Prostate gland (tissue), 2 donors: ENCODE measurements around the gene TPRA1. TPM values are rescaled to one million over a fixed set of nuclear protein-coding genes. Genes with fewer than 3 reads are reported as not detected.
A peak's percentile ranks its signal among the peaks of the same experiment; 100 is the strongest.

Experiments
- DNase-seq: peaks from one replicate; pipeline ENCODE4 v3.0.0-alpha.2; 2019; ENCODE audit warnings: low spot score
- H3K27ac ChIP-seq, 2 donors: fragments of 200-600 bp; sonication (generic); 2 replicates each; pipeline ENCODE4 v1.5.1; 2017 to 2019
- H3K27me3 ChIP-seq: fragments of 200-600 bp; sonication (generic); replicated peaks from 2 replicates; pipeline ENCODE4 v1.5.1; 2019; ENCODE audit not compliant: insufficient read depth
- H3K36me3 ChIP-seq, 2 donors: fragments of 200-600 bp; sonication (generic); 1 replicate in 1 of 2; 2 replicates in 1 of 2; pipeline versions ENCODE4 v1.5.1 to v1.8.1; 2017 to 2019
- H3K4me1 ChIP-seq: fragments of 200-600 bp; sonication (generic); replicated peaks from 2 replicates; pipeline ENCODE4 v1.5.1; 2019
- H3K4me3 ChIP-seq, 2 donors: fragments of 200-600 bp; sonication (generic); 2 replicates each; pipeline ENCODE4 v1.5.1; 2017 to 2019
- H3K9me3 ChIP-seq: fragments of 200-600 bp; sonication (generic); 2 replicates; pipeline ENCODE4 v1.5.1; 2017
- POLR2A ChIP-seq: fragments of 450-650 bp; IDR thresholded peaks from one replicate; pipeline ENCODE4 v1.6.1; 2016; ENCODE audit warnings: antibody characterized with exemption, mild to moderate bottlenecking
- POLR2AphosphoS5 ChIP-seq: sonication (generic); formaldehyde crosslinking; IDR thresholded peaks from one replicate; pipeline ENCODE4 v1.6.1; 2017; ENCODE audit warnings: antibody characterized with exemption
- WGBS: methylation state at CpG from one replicate; pipeline ENCODE4 v1.1.5; 2018; 5-methylcytosine and 5-hydroxymethylcytosine counted together
- intact Hi-C: fragments of 100-400 bp; cut with DNase I; formaldehyde crosslinking; loops from one replicate; pipeline ENCODE4 v1.14.2; 2022
- total RNA-seq, 2 donors: library from RNA; depleted of rRNA; stranded (reverse); fragments of >200 nt; gene quantifications; one replicate each; pipeline ENCODE4 v1.1.0, GENCODE V29; 2016
- TF ChIP-seq, protein P1 (sequence below), 4 experiments: fragments of 200-600 bp in 2 of 4; fragments of 450-650 bp in 2 of 4; sonication (generic) in 2 of 4; IDR thresholded peaks; 1 replicate in 3 of 4; 2 replicates in 1 of 4; pipeline ENCODE4 v1.5.1; 2016 to 2019; ENCODE audit warnings: antibody characterized with exemption in 4 of 4, mild to moderate bottlenecking in 2 of 4, moderate library complexity in 2 of 4

TPRA1 gene
- total RNA-seq, 2 donors from 2014 or later: 46.6 to 73.1 TPM

DNA sequence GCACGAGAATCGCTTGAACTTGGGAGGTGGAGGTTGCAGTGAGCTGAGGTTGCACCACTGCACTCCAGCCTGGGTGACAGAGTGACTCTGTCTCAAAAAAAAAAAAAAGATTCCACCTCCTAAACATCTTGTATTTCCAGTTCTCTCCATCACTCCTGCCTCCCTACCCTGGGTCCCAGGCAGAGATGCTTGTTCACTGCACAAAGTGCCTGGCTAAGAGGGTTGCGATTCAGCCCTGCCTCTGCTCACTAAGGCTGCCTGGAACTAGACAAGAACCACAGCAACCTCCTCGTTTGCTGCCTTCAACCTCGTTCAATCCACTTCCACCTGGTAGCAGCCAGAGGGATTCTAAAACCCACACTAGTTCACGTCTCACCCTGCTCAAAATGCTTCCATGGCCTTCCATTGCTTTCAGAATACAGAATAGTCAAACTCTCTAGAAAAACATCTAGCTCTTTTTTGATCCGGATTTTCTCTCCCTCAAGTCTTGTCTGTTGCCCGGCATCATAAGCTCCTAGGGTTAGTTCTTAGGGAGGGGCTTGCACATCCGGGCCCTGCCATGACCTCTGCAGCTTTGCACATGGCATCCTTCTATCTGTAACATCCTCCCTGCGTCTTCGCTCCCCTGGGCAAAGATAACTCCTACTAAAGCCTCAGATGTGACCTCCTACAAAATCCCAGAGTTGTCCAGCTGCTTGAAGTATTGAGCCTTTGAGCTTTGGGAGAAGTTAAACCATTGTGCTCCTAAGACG, 6.7 kb upstream of the TPRA1 start:
- DNase-seq: no peak
- H3K9me3 ChIP-seq: no peaks in the 10 kb centered on the region
- H3K27me3 ChIP-seq: no peaks in the 10 kb centered on the region
- H3K36me3 ChIP-seq: no peaks in the 10 kb centered on the region
- no peak overlapping the region for H3K4me3 ChIP-seq
- H3K27ac ChIP-seq: no peak overlapping the region
- 82% methylated on average over 12 of the region's 12 CpGs for WGBS
- H3K4me1 ChIP-seq: no peaks in the 10 kb centered on the region
- TF ChIP-seq POLR2A: no peak
- TF ChIP-seq, protein P1, sequence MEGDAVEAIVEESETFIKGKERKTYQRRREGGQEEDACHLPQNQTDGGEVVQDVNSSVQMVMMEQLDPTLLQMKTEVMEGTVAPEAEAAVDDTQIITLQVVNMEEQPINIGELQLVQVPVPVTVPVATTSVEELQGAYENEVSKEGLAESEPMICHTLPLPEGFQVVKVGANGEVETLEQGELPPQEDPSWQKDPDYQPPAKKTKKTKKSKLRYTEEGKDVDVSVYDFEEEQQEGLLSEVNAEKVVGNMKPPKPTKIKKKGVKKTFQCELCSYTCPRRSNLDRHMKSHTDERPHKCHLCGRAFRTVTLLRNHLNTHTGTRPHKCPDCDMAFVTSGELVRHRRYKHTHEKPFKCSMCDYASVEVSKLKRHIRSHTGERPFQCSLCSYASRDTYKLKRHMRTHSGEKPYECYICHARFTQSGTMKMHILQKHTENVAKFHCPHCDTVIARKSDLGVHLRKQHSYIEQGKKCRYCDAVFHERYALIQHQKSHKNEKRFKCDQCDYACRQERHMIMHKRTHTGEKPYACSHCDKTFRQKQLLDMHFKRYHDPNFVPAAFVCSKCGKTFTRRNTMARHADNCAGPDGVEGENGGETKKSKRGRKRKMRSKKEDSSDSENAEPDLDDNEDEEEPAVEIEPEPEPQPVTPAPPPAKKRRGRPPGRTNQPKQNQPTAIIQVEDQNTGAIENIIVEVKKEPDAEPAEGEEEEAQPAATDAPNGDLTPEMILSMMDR (IDR thresholded peaks at IDR 0.05): no peak
- TF ChIP-seq POLR2AphosphoS5: no peak
- intact Hi-C loops: loop anchor here (10.0 kb wide), 1 partner anchor 218 kb away; no protein-coding TSS in a partner anchor

DNA sequence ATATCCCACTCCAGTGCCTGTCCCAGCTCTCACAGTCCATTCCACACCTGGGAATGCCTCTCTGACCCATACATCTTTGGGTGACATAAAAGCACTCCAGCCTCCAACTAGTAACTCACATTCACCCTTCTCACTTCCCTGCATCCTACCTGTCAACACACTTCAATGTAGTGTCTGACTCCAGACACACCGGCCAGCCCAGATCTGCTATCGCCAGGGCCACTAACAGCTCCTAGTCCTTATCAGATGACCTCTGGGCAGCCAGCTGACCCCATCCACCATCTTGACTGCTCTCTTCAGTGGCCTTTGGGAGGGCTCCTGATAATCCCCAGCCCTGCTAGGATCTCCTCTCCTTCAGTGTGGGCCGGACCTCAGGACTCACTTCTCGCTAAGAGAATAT, 4.8 kb upstream of the TPRA1 start:
- WGBS: 87% methylated on average over 4 of the region's 4 CpGs

DNA sequence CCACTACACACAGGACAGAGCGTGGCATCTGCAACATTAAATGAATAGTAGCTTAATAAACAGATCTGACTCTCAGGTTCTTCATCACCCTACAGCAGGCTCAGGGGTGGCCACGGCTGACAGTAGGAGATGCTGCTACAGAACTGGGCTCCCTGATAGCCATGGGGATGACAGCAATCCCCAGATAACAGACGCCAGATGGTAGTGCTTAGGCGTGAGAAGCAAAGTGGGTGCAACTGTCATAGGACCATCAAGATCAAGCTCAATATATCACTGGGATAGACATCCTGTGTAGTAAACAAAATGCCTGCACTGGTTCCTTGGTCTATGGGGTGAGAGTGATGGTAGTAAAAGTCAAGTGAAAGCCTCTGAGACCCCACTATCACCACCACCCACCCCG, 2.6 kb upstream of the TPRA1 start:
- TF ChIP-seq POLR2AphosphoS5 (no peak), POLR2A (no peak)
- TF ChIP-seq, protein P1 (IDR thresholded peaks at IDR 0.05): no peak
- no peak for DNase-seq
- no peaks in the 10 kb centered on the region for H3K27me3 ChIP-seq
- intact Hi-C loops: loop anchor here (10.0 kb wide), 1 partner anchor 222 kb away; no protein-coding TSS in a partner anchor
- H3K36me3 ChIP-seq: no peaks in the 10 kb centered on the region
- no peaks in the 10 kb centered on the region for H3K9me3 ChIP-seq
- no peak overlapping the region for H3K4me3 ChIP-seq
- H3K4me1 ChIP-seq: peaks cover 11% of the 10 kb centered on the region
- WGBS: 89% methylated on average over 5 of the region's 5 CpGs
- H3K27ac ChIP-seq: no peak overlapping the region

More for the DNA sequence above, 4.8 kb upstream of the TPRA1 start:
- H3K4me3 ChIP-seq: no peak overlapping the region
- DNase-seq: no peak
- no peaks in the 10 kb centered on the region for H3K4me1 ChIP-seq
- intact Hi-C loops: loop anchor here (10.0 kb wide), 1 partner anchor 219 kb away; no protein-coding TSS in a partner anchor
- no peaks in the 10 kb centered on the region for H3K36me3 ChIP-seq
- no peak overlapping the region for H3K27ac ChIP-seq
- H3K27me3 ChIP-seq: no peaks in the 10 kb centered on the region
- TF ChIP-seq POLR2AphosphoS5 (no peak), POLR2A (no peak)
- TF ChIP-seq, protein P1 (IDR thresholded peaks at IDR 0.05): no peak
- no peaks in the 10 kb centered on the region for H3K9me3 ChIP-seq

DNA sequence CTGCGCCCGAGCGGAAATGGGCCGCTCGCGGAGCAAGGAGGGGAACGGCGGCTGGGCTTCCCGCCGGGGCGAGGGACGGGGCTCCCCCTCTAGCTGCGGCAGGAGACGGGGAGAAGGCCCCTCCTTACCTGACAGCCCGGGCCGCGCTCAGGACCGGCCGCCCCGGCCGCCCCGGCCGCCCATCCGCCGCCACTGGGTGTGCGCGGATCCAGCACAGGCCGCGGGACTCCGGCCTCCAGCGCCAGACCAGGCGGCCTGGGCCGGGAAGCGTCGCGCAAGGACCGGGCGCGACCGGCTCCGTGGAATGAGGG, 296 bp downstream of the TPRA1 start:
- intact Hi-C loops: loop anchor here (10.0 kb wide), 1 partner anchor 225 kb away; no protein-coding TSS in a partner anchor
- no peak for DNase-seq
- Histone ChIP-seq H3K4me3 (peak overlapping the region; percentile 56 to 98), H3K27ac (peak overlapping the region; percentile 87), H3K4me1 (peaks cover 16% of the 10 kb centered on the region), H3K9me3 (no peaks in the 10 kb centered on the region), H3K27me3 (no peaks in the 10 kb centered on the region), H3K36me3 (no peaks in the 10 kb centered on the region)
- no peak for TF ChIP-seq POLR2A
- TF ChIP-seq, protein P1 (IDR thresholded peaks at IDR 0.05): peak in 1 of 4 experiments; percentile 18
- 0% methylated on average over 19 of the region's 41 CpGs for WGBS
